HS-5 (cell line): ENCODE data around the gene UXS1.

Experiments used
- DNase-seq: peaks from one replicate; pipeline ENCODE4 v3.0.0-alpha.2; 2012; ENCODE audit warnings: low read depth

UXS1 gene

GRCh38 chr2:106044021-106044420 lies 150.1 kb downstream of the UXS1 start:
- DNase-seq: no peak
